Neural crest cell (in vitro differentiated cells): Measurements from ENCODE around the gene GATAD2B. TPM values are rescaled to one million over a fixed set of nuclear protein-coding genes. Genes with fewer than 3 reads are reported as not detected.

Source experiments
- DNase-seq: peaks from one replicate; pipeline ENCODE4 v3.0.0; 2021; ENCODE audit warnings: low read depth, mixed read lengths, low spot score
- H3K27ac Mint-ChIP-seq: one replicate; pipeline ENCODE4 v1.8.0; 2021; ENCODE audit warnings: mild to moderate bottlenecking, mixed read lengths; ENCODE audit not compliant: unreplicated experiment
- H3K27me3 Mint-ChIP-seq: 2 replicates; pipeline ENCODE4 v1.8.0; 2021; ENCODE audit warnings: low read depth, mild to moderate bottlenecking, mixed read lengths
- H3K36me3 Mint-ChIP-seq: 2 replicates; pipeline ENCODE4 v1.8.0; 2021; ENCODE audit warnings: low read depth, mild to moderate bottlenecking, mixed read lengths
- H3K4me1 Mint-ChIP-seq: 2 replicates; pipeline ENCODE4 v1.8.0; 2021; ENCODE audit warnings: mixed read lengths
- H3K4me3 Mint-ChIP-seq: one replicate; pipeline ENCODE4 v1.8.0; 2021; ENCODE audit warnings: mild to moderate bottlenecking, mixed read lengths
- H3K9me3 Mint-ChIP-seq: 2 replicates; pipeline ENCODE4 v1.8.0; 2021; ENCODE audit warnings: mixed read lengths
- CTCF ChIP-seq: fragments of 200-600 bp; sonication (generic); conservative IDR thresholded peaks from 2 replicates; pipeline ENCODE4 v1.5.0; 2021; ENCODE audit warnings: antibody characterized with exemption, mild to moderate bottlenecking
- total RNA-seq: library from RNA; stranded (reverse); gene quantifications from 2 replicates; pipeline ENCODE4 v1.2.1, GENCODE V29; 2021

The GATAD2B gene
- total RNA-seq, 1 donor from 2014 or later = 52.5 TPM

- TF ChIP-seq CTCF = no peak
- H3K36me3 Mint-ChIP-seq = peaks cover 5% of the 10 kb centered on the region
- DNase-seq = no peak
These were observed 16.2 kb upstream of the GATAD2B start for GRCh38 chr1:153938996-153939395.

GRCh38 chr1:153937331-153937730, 14.6 kb upstream of the GATAD2B start:
- H3K4me1 Mint-ChIP-seq = no peaks in the 10 kb centered on the region
- TF ChIP-seq CTCF = no peak
- peak overlapping the region; percentile 38 for H3K4me3 Mint-ChIP-seq
- peaks cover 5% of the 10 kb centered on the region for H3K36me3 Mint-ChIP-seq
- no peaks in the 10 kb centered on the region for H3K9me3 Mint-ChIP-seq
- no peak for DNase-seq
- no peaks in the 10 kb centered on the region for H3K27me3 Mint-ChIP-seq
- no peak overlapping the region for H3K27ac Mint-ChIP-seq

More at GRCh38 chr1:153938996-153939395, 16.2 kb upstream of the GATAD2B start:
- Mint-ChIP-seq H3K27me3 (no peaks in the 10 kb centered on the region), H3K9me3 (no peaks in the 10 kb centered on the region), H3K4me3 (peak overlapping the region; percentile 54), H3K27ac (peak overlapping the region; percentile 78), H3K4me1 (no peaks in the 10 kb centered on the region)

- Mint-ChIP-seq H3K27ac (no peak overlapping the region), H3K27me3 (no peaks in the 10 kb centered on the region), H3K4me1 (no peaks in the 10 kb centered on the region), H3K4me3 (peak overlapping the region; percentile 34), H3K36me3 (peaks cover 5% of the 10 kb centered on the region), H3K9me3 (no peaks in the 10 kb centered on the region)
- no peak for TF ChIP-seq CTCF
- DNase-seq = no peak
These were observed 13.4 kb upstream of the GATAD2B start for GRCh38 chr1:153936011-153936802.

DNA sequence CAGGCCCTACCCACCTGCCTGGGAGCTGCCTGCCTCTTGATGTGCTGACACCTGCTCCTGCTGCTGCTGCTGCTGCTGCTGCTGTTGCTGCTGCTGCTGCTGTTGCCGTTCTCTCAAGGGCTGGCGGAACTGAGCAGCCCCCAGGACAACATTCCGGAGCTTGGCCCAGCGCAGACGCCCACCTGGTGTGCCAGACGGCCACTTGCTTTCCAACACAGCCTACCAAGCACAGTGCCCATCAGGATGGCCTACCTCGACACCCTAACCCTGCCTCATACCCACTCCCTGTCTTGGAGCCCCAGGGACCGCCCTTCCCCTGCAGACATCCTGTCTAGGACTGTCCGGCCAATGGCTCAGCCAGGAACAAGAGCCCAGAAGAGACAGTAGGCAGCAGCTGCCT, 12.0 kb upstream of the GATAD2B start:
- no peaks in the 10 kb centered on the region for H3K27me3 Mint-ChIP-seq
- no peak for TF ChIP-seq CTCF
- no peaks in the 10 kb centered on the region for H3K4me1 Mint-ChIP-seq
- H3K9me3 Mint-ChIP-seq = no peaks in the 10 kb centered on the region
- H3K27ac Mint-ChIP-seq = no peak overlapping the region
- no peak for DNase-seq
- no peak overlapping the region for H3K4me3 Mint-ChIP-seq
- peaks cover 5% of the 10 kb centered on the region for H3K36me3 Mint-ChIP-seq

GRCh38 chr1:153933955-153934354, 11.2 kb upstream of the GATAD2B start:
- Mint-ChIP-seq H3K4me1 (peaks cover 6% of the 10 kb centered on the region), H3K36me3 (peaks cover 5% of the 10 kb centered on the region), H3K9me3 (no peaks in the 10 kb centered on the region), H3K27me3 (no peaks in the 10 kb centered on the region), H3K27ac (no peak overlapping the region), H3K4me3 (no peak overlapping the region)
- DNase-seq = no peak
- TF ChIP-seq CTCF = no peak
